Natural killer cell (primary cell): ENCODE data around the gene CD248. TPM values are rescaled to one million over a fixed set of nuclear protein-coding genes. Genes with fewer than 3 reads are reported as not detected.
"Not testable (repeated sequence)": the region's sequence is repeated elsewhere in the genome, so short reads cannot be mapped to it uniquely, and the experiment has no call there.

Experiments
- ATAC-seq, 3 donors: fragments of 150-1000 bp in 2 of 3; fragments of 200-7000 bp in 1 of 3; cut with Tn5 transposase; 1 replicate in 1 of 3; 2 replicates in 2 of 3; pipeline ENCODE4 v1.10.0; 2021; ENCODE audit warnings: mild to moderate bottlenecking in 2 of 3, moderate library complexity in 2 of 3
- DNase-seq, 2 donors: peaks; one replicate each; pipeline versions ENCODE4 v3.0.0 to v3.0.0-alpha.2; 2013 to 2021; ENCODE audit warnings: mixed read lengths in 1 of 2
- H3K27ac ChIP-seq: one replicate; pipeline ENCODE4 v1.5.1; 2013; ENCODE audit warnings: mild to moderate bottlenecking, low read length
- H3K27me3 ChIP-seq: one replicate; pipeline ENCODE4 v1.6.1; 2013; ENCODE audit warnings: low read length; ENCODE audit not compliant: control insufficient read depth, insufficient read depth
- H3K36me3 ChIP-seq: one replicate; pipeline ENCODE4 v1.6.1; 2013; ENCODE audit warnings: low read length; ENCODE audit not compliant: control insufficient read depth, insufficient read depth
- H3K4me1 ChIP-seq: one replicate; pipeline ENCODE4 v1.6.1; 2013; ENCODE audit warnings: low read length; ENCODE audit not compliant: control insufficient read depth, insufficient read depth
- H3K4me3 ChIP-seq: one replicate; pipeline ENCODE4 v1.5.1; 2013; ENCODE audit warnings: low read length
- H3K9me3 ChIP-seq: one replicate; pipeline ENCODE4 v1.6.1; 2013; ENCODE audit warnings: low read length; ENCODE audit not compliant: control insufficient read depth, insufficient read depth
- H3K27ac Mint-ChIP-seq, 2 donors: one replicate each; pipeline ENCODE4 v1.8.0; 2022; ENCODE audit warnings: mild to moderate bottlenecking in 2 of 2, mixed read lengths in 2 of 2, moderate library complexity in 1 of 2
- H3K27me3 Mint-ChIP-seq, 2 donors: one replicate each; pipeline ENCODE4 v1.8.0; 2022; ENCODE audit warnings: low read depth in 2 of 2, mixed read lengths in 2 of 2
- H3K36me3 Mint-ChIP-seq: one replicate; pipeline ENCODE4 v1.8.0; 2022; ENCODE audit warnings: mixed read lengths
- H3K4me1 Mint-ChIP-seq, 2 donors: one replicate each; pipeline ENCODE4 v1.8.0; 2022; ENCODE audit warnings: mixed read lengths in 2 of 2
- H3K4me3 Mint-ChIP-seq: one replicate; pipeline ENCODE4 v1.8.0; 2022; ENCODE audit warnings: mild to moderate bottlenecking, moderate library complexity, mixed read lengths
- H3K9me3 Mint-ChIP-seq, 2 donors: one replicate each; pipeline ENCODE4 v1.8.0; 2022; ENCODE audit warnings: mixed read lengths in 2 of 2
- CTCF ChIP-seq: fragments of 200-600 bp; IDR thresholded peaks from one replicate; pipeline ENCODE4 v1.8.0; 2022; ENCODE audit warnings: antibody characterized with exemption
- WGBS: methylation state at CpG from one replicate; pipeline ENCODE4 v1.1.7; 2013; ENCODE audit warnings: missing lambda C conversion rate; ENCODE audit not compliant: insufficient coverage; 5-methylcytosine and 5-hydroxymethylcytosine counted together
- intact Hi-C: fragments of 100-400 bp; cut with micrococcal nuclease; formaldehyde crosslinking; loops from one replicate; pipeline ENCODE4 v1.14.2; 2022
- total RNA-seq, 4 donors: library from RNA; stranded (reverse); fragments of 120-200 nt in 1 of 4; gene quantifications; one replicate each; pipeline versions ENCODE4 v1.2.3 to v1.2.4, GENCODE V29; 2013 to 2022

The CD248 gene
- total RNA-seq, 3 donors from 2014 or later (not counting 1 experiment from before 2014, with no cell fraction given) = 0.23 to 0.40 (median 0.32) TPM

GRCh38 chr11:66361502-66361941 is 44.7 kb upstream of the CD248 start:
- Mint-ChIP-seq H3K4me1 (no peaks in the 10 kb centered on the region), H3K27me3 (no peaks in the 10 kb centered on the region), H3K9me3 (no peaks in the 10 kb centered on the region), H3K36me3 (no peaks in the 10 kb centered on the region), H3K27ac (no peak overlapping the region), H3K4me3 (no peak overlapping the region)
- WGBS = 86% methylated on average over 6 of the region's 6 CpGs
- H3K4me1 ChIP-seq = no peaks in the 10 kb centered on the region
- no peaks in the 10 kb centered on the region for H3K27me3 ChIP-seq
- H3K36me3 ChIP-seq = no peaks in the 10 kb centered on the region
- no peaks in the 10 kb centered on the region for H3K9me3 ChIP-seq
- no peak for TF ChIP-seq CTCF
- no peak overlapping the region for H3K4me3 ChIP-seq
- ATAC-seq (no peak), DNase-seq (no peak)
- H3K27ac ChIP-seq = no peak overlapping the region
- intact Hi-C loops = no loop called here

- no peak for ATAC-seq
- H3K4me1 ChIP-seq = no peaks in the 10 kb centered on the region
- no peaks in the 10 kb centered on the region for H3K27me3 ChIP-seq
- no peak for TF ChIP-seq CTCF
- Mint-ChIP-seq H3K27ac (no peak overlapping the region), H3K27me3 (no peaks in the 10 kb centered on the region), H3K4me3 (no peak overlapping the region), H3K9me3 (no peaks in the 10 kb centered on the region), H3K4me1 (no peaks in the 10 kb centered on the region), H3K36me3 (no peaks in the 10 kb centered on the region)
- no peak overlapping the region for H3K27ac ChIP-seq
- H3K9me3 ChIP-seq = no peaks in the 10 kb centered on the region
- intact Hi-C loops = no loop called here
- H3K36me3 ChIP-seq = no peaks in the 10 kb centered on the region
- DNase-seq = no peak
- 96% methylated on average over 15 of the region's 15 CpGs for WGBS
- H3K4me3 ChIP-seq = no peak overlapping the region
These were observed 43.7 kb upstream of the CD248 start for GRCh38 chr11:66360406-66361073.

- H3K36me3 Mint-ChIP-seq = no peaks in the 10 kb centered on the region
- no peaks in the 10 kb centered on the region for H3K27me3 Mint-ChIP-seq
- H3K36me3 ChIP-seq = no peaks in the 10 kb centered on the region
- H3K4me3 ChIP-seq = no peak overlapping the region
- DNase-seq = no peak
- TF ChIP-seq CTCF = no peak
- no peak for ATAC-seq
- H3K27ac ChIP-seq = no peak overlapping the region
- no peaks in the 10 kb centered on the region for H3K9me3 ChIP-seq
- H3K4me1 Mint-ChIP-seq = no peaks in the 10 kb centered on the region
- H3K9me3 Mint-ChIP-seq = no peaks in the 10 kb centered on the region
- no peaks in the 10 kb centered on the region for H3K4me1 ChIP-seq
- no peak overlapping the region for H3K27ac Mint-ChIP-seq
- WGBS = 76% methylated on average over 3 of the region's 3 CpGs
- H3K27me3 ChIP-seq = no peaks in the 10 kb centered on the region
- no peak overlapping the region for H3K4me3 Mint-ChIP-seq
- intact Hi-C loops = no loop called here
These were observed 42.8 kb upstream of the CD248 start for GRCh38 chr11:66359662-66360087.

GRCh38 chr11:66350560-66351235 is 33.9 kb upstream of the CD248 start:
- DNase-seq, intact Hi-C loops, H3K4me3 ChIP-seq, H3K27me3 Mint-ChIP-seq, H3K27ac ChIP-seq, ATAC-seq, H3K27ac Mint-ChIP-seq, H3K9me3 Mint-ChIP-seq, H3K36me3 ChIP-seq, H3K9me3 ChIP-seq, H3K36me3 Mint-ChIP-seq, H3K27me3 ChIP-seq, H3K4me3 Mint-ChIP-seq: not testable (repeated sequence)
- H3K4me1 Mint-ChIP-seq = peaks cover 5 to 10% of the 10 kb centered on the region in 2 donors
- 84% methylated on average over 5 of the region's 8 CpGs for WGBS
- peaks cover 24% of the 10 kb centered on the region for H3K4me1 ChIP-seq
